SIG-M5 treated with dmso at 0.1 percent for 504 hours (cell line): ENCODE data around the gene LYRM1.
"Not testable (repeated sequence)": the region's sequence is repeated elsewhere in the genome, so short reads cannot be mapped to it uniquely, and the experiment has no call there.

Source experiments
- DNase-seq: peaks from one replicate; lab custom pipeline; 2025; ENCODE audit not compliant: unreplicated experiment; lab: John Stamatoyannopoulos, UW

Gene LYRM1

GRCh38 chr16:20901436-20902112 lies 1.0 kb downstream of the LYRM1 start:
- peak; percentile 80 for DNase-seq

DNA sequence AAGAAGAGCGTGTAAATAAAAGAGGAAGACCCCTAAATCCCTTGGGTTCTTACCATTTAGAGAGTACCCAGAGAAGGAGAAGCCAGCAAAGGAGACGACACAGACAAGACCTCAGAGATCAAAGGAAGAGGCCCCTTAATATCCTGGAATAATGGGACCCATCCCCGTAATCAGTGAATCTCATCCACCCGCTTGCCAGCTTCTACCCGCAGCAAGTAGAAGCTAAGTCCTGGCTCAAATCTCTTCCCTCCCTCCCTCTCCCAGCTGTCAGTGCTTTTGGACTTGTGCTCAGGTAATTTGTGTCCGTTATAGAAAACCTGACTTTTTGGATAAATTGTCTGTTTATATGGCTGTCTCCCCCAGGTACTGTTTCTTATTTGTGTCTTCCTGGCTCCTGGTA lies 1.9 kb downstream of the LYRM1 start:
- no peak for DNase-seq

- peak; percentile 48 for DNase-seq
These were observed 2.7 kb downstream of the LYRM1 start for GRCh38 chr16:20903116-20903898.

DNA sequence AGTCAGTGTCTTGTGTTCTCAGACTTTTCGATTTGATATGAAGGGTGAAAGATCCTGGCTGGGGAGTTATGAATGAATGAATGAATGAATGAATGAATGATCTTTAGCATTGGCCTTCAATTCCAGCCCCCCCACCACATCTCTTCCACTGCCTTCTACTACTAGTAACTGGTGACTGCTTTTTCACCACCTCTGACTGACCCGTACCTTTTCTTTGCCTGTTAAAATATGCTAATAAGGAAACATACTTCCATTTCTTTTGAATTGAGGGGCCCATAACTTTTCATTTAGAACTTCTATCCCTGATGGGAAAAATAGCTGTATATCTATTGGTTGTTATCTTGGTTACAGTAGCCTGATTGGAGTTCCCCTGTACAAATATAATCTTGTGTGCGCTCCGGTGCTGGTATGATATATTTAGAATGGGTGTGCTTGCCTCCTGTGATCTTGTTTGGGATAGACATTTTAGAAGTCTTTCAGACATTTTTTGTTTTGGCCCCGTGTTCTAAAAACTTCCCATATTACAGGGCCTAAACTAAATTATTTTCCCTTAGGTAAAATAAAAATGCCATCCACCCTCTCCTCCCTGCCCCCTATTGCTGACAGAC lies 3.4 kb downstream of the LYRM1 start:
- peak; percentile 72 for DNase-seq

DNA sequence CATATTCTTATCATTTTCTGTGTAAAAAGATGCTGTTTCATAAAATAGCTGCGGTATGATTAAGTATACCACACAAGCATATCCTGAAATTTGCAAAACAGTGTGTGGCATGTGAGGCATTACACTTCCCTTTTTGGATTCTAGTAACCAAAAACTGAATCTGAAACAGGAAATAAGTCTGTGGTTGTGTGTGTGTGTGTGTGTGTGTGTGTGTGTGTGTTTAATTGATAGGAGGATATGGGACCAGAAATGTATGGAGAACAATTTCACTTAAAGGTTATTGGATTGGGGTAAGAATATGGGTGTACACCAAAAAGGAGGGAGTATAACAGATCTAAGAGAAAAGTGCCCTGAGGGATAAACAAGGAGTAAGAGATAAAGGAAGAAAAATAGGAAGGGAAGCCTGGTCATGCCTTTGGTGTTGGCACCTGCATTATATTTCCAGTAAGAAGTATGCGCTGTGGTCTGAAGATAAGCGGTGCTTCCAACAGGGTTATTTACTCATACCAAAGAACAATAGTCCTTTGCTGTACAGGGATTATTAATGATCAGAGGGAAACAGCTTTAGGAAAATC lies 4.0 kb downstream of the LYRM1 start:
- peak; percentile 88 for DNase-seq

DNA sequence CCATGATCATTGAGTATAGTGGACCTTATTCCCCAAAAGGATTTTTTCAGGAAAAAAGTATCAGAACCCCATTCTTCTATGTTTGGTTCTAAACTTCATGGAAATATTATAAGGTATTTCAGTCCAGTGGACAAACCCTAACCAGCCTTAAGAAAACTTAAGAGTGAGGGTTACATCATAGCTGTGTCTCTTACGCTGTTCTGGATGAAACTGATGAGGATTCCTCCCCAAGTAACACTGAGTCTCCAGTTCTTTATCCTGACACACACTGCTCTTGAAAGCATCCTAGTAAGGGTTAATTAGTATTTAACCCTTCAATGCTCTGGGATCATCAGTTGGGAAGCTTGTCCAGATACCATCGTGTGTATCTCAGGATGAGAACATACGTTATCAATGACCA lies 5.0 kb downstream of the LYRM1 start:
- no peak for DNase-seq

DNA sequence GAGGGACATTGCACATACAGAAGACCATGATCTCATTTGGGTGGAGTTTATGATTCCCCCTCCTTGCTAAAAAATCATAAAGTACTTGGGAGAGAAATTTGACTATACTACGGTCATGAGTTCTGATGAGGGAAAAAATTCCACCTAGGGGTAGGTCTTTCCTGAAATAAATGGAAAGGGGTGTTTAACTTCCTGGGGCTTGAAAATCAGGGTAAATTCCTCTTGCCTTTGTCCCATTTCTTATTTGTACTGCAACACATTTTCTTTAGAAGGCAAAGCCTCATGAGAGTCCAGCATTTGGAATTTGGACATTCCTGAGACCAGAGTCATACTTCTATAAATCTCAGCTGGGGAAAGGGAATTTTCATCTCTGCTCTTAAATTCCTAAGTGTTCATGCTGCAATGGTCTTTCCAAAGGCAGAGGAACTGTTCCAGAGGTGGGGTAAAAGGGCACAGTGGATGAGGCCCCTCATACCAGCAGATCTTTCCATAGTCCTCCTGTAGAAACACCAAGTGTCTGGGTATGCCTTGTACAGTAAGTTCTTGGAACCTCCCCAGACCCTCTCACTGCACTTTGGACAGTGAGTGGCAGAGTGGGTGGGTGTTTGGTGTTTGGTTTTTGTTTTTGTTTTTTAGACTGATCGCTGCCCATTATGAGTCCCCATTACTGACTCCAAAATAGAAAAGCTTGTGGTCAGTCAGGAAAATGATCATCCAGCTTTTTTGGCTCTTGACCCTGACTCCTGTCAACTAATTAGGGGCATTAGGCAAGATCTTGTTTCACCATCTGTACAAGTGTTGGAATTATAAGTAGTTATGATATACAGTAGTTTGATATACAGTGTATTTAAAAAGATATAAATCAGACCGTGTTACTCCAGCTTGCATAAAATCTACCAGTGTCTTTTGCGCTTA lies 6.0 kb downstream of the LYRM1 start:
- DNase-seq, result no peak

DNA sequence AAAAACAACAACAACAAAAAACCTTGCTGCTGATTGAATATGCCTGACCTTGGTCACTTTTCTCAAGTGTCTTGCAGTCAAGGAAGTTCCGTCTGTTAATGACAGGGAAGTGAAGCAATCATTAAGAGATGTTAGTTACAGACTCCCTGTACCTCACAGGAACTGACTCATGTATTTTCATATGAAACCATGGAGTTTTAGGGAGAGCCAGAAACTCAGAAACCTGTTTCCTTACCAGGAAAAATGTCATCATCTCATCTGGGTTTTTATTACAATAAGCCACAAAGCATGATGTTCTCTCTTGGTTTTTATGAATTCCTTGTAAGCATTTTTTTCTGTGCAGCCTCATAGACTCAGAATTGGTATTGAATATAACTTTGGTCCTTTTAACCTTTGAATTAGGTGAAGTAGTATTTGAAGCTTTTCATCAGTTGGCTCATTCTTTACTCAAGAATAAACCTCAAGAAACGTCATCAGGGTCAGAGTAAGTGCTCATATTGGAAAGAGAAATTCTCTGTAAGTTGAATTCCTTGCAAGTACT lies 10.3 kb downstream of the LYRM1 start:
- DNase-seq, result peak; percentile 92

GRCh38 chr16:20911361-20911760 lies 10.8 kb downstream of the LYRM1 start:
- DNase-seq, result no peak

DNA sequence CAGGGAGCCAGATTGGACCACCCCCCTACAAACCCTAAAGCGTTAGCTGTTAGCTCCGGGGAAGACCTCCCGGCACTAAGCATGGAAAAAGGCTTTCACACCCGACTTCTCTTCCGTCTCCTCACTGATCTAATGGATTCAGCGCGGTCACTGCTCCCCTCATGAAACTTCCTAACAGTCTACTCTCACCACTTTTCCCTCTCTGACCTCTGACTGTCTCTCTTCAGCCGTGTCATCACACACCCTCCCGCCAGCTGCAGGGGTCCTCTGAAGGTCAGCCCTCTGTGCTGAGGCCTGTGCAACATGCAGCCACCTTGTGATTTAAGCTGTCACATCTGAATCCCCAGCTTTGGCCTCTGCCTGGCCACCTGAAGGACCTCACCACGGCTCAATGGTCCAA lies 15.7 kb downstream of the LYRM1 start:
- DNase-seq, result no peak

- peak; percentile 48 for DNase-seq
These were observed 16.4 kb downstream of the LYRM1 start for GRCh38 chr16:20916942-20917341.

GRCh38 chr16:20918486-20919239 lies 18.1 kb downstream of the LYRM1 start:
- no peak for DNase-seq

GRCh38 chr16:20920091-20920490 lies 19.5 kb downstream of the LYRM1 start:
- DNase-seq, result no peak

DNA sequence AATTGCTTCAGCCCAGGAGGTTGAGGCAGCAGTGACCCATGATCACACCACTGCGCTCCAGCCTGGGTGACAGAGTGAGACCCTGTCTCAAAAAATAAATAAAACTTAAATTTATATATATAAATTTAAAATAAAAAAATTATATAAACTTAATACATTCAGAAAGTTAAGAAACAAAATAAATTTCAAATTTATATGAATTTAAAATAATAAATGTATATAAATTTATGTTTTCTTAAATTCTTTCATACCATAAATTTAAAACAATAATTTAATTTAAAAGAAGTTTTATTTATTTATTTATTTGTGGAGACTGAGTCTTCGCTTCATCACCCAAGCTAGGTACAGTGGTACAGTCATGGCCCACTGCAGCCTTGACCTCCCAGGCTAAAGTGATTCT lies 20.2 kb downstream of the LYRM1 start:
- DNase-seq, result no peak

DNA sequence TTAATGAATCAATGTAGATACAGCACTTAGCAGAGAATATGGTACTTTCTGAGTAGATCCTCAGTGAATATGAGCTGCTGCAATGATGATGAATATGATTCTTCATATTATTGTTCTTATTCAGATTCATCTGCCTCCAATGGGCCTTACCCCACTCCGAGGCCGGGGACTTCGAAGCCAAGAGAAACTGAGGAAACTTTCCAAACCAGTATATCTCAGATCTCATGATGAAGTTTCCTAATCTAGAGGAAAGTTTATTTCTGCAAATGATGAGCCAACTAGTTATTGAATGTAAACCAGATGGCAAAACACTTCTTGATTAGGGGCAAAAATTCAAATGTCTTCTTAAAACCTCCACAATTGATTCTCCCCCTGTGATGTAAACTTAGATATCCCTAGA lies 23.3 kb downstream of the LYRM1 start:
- no peak for DNase-seq

GRCh38 chr16:20925751-20926150 lies 25.2 kb downstream of the LYRM1 start:
- DNase-seq, result no peak

GRCh38 chr16:20928774-20929411 lies 28.3 kb downstream of the LYRM1 start:
- no peak for DNase-seq

DNA sequence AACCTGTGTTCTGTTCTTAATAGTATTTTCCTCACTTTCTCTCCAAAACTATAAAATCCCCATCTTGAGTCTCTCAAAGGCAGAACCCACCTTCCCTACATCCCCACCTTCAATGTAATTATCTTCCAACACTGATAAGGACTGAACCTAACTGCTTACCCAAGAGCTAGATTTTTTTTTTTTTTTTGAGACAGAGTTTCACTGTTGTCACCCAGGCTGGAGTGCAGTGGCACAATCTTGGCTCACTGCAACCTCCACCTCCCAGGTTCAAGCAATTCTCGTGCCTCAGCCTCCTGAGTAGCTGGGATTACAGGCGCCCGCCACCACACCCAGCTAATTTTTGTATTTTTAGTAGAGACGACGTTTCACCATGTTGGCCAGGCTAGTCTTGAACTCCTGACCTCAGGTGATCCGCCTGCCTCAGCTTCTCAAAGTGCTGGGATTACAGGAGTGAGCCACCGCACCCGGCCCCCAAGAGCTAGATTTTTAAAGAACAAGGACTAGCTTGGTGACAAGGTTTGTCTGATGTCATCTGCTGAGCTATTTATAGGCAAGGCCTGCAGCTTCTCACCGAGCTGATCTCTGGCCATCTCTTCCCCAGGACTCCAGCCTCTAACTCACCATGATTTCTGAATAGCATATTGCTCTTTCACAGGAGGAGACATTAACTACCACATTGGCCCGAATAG lies 29.2 kb downstream of the LYRM1 start:
- not testable (repeated sequence) for DNase-seq

DNA sequence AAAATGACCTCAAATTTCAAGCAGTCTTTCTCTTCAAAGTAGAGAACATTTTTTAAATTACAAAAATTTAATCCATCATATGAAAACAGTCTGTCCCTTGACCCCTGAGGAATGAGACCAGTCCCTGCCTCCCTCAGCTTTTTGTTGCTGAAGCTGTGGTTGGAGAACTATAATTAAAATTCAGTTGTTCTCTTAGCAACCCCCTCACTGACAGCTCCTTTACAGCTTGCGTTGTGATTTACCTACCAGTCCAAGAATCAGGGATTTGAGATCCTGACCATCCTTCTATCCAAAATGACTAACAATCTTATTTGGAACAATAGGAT lies 29.8 kb downstream of the LYRM1 start:
- DNase-seq, result no peak
